Uterus (tissue), 2 donors: ENCODE results near the gene CNDP2.

ENCODE experiments used
- CTCF ChIP-seq, 4 experiments: fragments of 200-600 bp in 2 of 4; fragments of 450-650 bp in 2 of 4; sonication (generic) in 2 of 4; IDR thresholded peaks; one replicate each; pipeline ENCODE4 v1.5.1; 2016 to 2019; ENCODE audit warnings: antibody characterized with exemption in 4 of 4, mild to moderate bottlenecking in 2 of 4, moderate library complexity in 1 of 4
- POLR2A ChIP-seq, 2 donors: fragments of 450-650 bp; IDR thresholded peaks; one replicate each; pipeline ENCODE4 v1.6.1; 2016; ENCODE audit warnings: antibody characterized with exemption in 2 of 2, mild to moderate bottlenecking in 1 of 2, moderate library complexity in 1 of 2

GRCh38 chr18:74494514-74494913 lies 1.6 kb upstream of the CNDP2 start:
- TF ChIP-seq CTCF (IDR thresholded peaks at IDR 0.05) (no peak), POLR2A (IDR thresholded peaks at IDR 0.05) (no peak)
